Stimulated activated CD4-positive, alpha-beta T cell treated with anti-CD3 and anti-CD28 coated beads, Interleukin-2, amount 100 ng/mL, for 24 hours (primary cell): Measurements from ENCODE around the gene CACNA1G.

Experiments used
- DNase-seq, 2 donors: peaks; one replicate each; pipeline ENCODE4 v3.0.0-alpha.2; 2020

Gene CACNA1G

GRCh38 chr17:50618300-50618699, 57.8 kb downstream of the CACNA1G start:
- no peak for DNase-seq

GRCh38 chr17:50618941-50619340, 58.4 kb downstream of the CACNA1G start:
- DNase-seq, result no peak

GRCh38 chr17:50619489-50619888, 59.0 kb downstream of the CACNA1G start:
- no peak for DNase-seq

- no peak for DNase-seq
Measured at GRCh38 chr17:50620237-50620636, 59.7 kb downstream of the CACNA1G start.

GRCh38 chr17:50620858-50621257, 60.3 kb downstream of the CACNA1G start:
- DNase-seq, result no peak

GRCh38 chr17:50621574-50622031, 61.1 kb downstream of the CACNA1G start:
- no peak for DNase-seq

GRCh38 chr17:50624321-50624934, 63.9 kb downstream of the CACNA1G start:
- no peak for DNase-seq

- no peak for DNase-seq
Measured at GRCh38 chr17:50625032-50625871, 64.7 kb downstream of the CACNA1G start.

GRCh38 chr17:50626037-50626574, 65.6 kb downstream of the CACNA1G start:
- peak; percentile 69 to 73 for DNase-seq

GRCh38 chr17:50627036-50627781, 66.7 kb downstream of the CACNA1G start:
- no peak for DNase-seq

GRCh38 chr17:50627782-50628601, 67.5 kb downstream of the CACNA1G start:
- DNase-seq, result no peak

- DNase-seq, result no peak
Measured at GRCh38 chr17:50629902-50630301, 69.4 kb downstream of the CACNA1G start.

GRCh38 chr17:50630524-50631194, 70.1 kb downstream of the CACNA1G start:
- peak; percentile 66 to 74 for DNase-seq

- no peak for DNase-seq
Measured at GRCh38 chr17:50631195-50631907, 70.8 kb downstream of the CACNA1G start.

- DNase-seq, result no peak
Measured at GRCh38 chr17:50631908-50632571, 71.5 kb downstream of the CACNA1G start.

- DNase-seq, result no peak
Measured at GRCh38 chr17:50632637-50633036, 72.1 kb downstream of the CACNA1G start.

- DNase-seq, result no peak
Measured at GRCh38 chr17:50633683-50634082, 73.2 kb downstream of the CACNA1G start.

- peak in 1 of 2 donors; percentile 19 for DNase-seq
Measured at GRCh38 chr17:50634224-50634914, 73.9 kb downstream of the CACNA1G start, which contains the start of gene ABCC3. ABCC3 (plus strand) TSS chr17:50634881; CDS start chr17:50634937, 56 bp downstream.

GRCh38 chr17:50634915-50635731, 74.6 kb downstream of the CACNA1G start:
- DNase-seq, result no peak
